SK-N-SH (cell line): ENCODE results near the gene SACS.

Experiments
- NRF1 ChIP-seq: IDR thresholded peaks from 2 replicates; pipeline ENCODE4 v1.6.1; 2012; ENCODE audit warnings: low read depth, mild to moderate bottlenecking, low read length
- RAD21 ChIP-seq: IDR thresholded peaks from 2 replicates; pipeline ENCODE4 v1.6.1; 2012; ENCODE audit warnings: mild to moderate bottlenecking, low read length
- SIN3A ChIP-seq: IDR thresholded peaks from 2 replicates; pipeline ENCODE4 v1.6.1; 2012; ENCODE audit warnings: low read depth, mild to moderate bottlenecking, low read length, moderate library complexity, borderline replicate concordance
- TF ChIP-seq, protein P1 (sequence below): IDR thresholded peaks from 2 replicates; pipeline ENCODE4 v1.4.0; 2012; ENCODE audit warnings: low read depth
- TF ChIP-seq, protein P2 (sequence below): fragments of 200-600 bp; sonication (generic); IDR thresholded peaks from 2 replicates; pipeline ENCODE4 v1.6.1; 2017; ENCODE audit warnings: antibody characterized with exemption, mild to moderate bottlenecking, moderate library complexity

DNA sequence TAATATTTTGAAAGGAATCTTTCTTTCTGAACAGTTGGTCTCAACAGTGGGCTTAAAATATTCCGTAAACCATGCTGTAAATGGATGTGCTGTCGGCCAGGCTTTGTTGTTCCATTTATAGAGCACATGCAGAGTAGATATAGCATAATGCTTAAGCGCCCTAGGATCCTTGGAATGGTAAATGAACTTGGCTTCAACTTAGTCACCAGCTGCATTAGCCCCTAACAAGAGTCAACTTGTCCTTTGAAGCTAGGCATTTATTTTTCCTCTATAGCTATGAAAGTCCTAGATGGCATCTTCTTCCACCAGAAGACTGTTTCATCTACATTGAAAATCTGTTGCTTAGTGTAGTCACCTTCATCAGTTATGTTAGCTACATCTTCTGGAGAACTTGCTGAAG lies 47.6 kb downstream of the SACS start:
- TF ChIP-seq NRF1: no peak
- no peak for TF ChIP-seq SIN3A
- TF ChIP-seq, protein P1, sequence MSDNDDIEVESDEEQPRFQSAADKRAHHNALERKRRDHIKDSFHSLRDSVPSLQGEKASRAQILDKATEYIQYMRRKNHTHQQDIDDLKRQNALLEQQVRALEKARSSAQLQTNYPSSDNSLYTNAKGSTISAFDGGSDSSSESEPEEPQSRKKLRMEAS: no peak
- no peak for TF ChIP-seq RAD21
- TF ChIP-seq, protein P2, sequence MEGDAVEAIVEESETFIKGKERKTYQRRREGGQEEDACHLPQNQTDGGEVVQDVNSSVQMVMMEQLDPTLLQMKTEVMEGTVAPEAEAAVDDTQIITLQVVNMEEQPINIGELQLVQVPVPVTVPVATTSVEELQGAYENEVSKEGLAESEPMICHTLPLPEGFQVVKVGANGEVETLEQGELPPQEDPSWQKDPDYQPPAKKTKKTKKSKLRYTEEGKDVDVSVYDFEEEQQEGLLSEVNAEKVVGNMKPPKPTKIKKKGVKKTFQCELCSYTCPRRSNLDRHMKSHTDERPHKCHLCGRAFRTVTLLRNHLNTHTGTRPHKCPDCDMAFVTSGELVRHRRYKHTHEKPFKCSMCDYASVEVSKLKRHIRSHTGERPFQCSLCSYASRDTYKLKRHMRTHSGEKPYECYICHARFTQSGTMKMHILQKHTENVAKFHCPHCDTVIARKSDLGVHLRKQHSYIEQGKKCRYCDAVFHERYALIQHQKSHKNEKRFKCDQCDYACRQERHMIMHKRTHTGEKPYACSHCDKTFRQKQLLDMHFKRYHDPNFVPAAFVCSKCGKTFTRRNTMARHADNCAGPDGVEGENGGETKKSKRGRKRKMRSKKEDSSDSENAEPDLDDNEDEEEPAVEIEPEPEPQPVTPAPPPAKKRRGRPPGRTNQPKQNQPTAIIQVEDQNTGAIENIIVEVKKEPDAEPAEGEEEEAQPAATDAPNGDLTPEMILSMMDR: no peak
